CD4-positive, alpha-beta T cell (primary cell): ENCODE results near the gene RPS6KA3. TPM values are rescaled to one million over a fixed set of nuclear protein-coding genes. Genes with fewer than 3 reads are reported as not detected.
A peak's percentile ranks its signal among the peaks of the same experiment; 100 is the strongest.
"Not testable (repeated sequence)": the region's sequence is repeated elsewhere in the genome, so short reads cannot be mapped to it uniquely, and the experiment has no call there.

Experiments used
- ATAC-seq: fragments of 200-7000 bp; cut with Tn5 transposase; one replicate; pipeline ENCODE4 v1.10.0; 2022; ENCODE audit warnings: mild to moderate bottlenecking; ENCODE audit not compliant: poor library complexity
- CTCF ChIA-PET: fragments of 350-600 bp; sonication (Branson Sonifier 250); formaldehyde crosslinking; loops from one replicate; lab custom pipeline; 2021; ENCODE audit warnings: antibody characterized with exemption, inconsistent platforms; lab: Charles Lee
- POLR2A ChIA-PET: fragments of 350-600 bp; sonication (Branson Sonifier 250); formaldehyde crosslinking; loops from one replicate; lab custom pipeline; 2021; ENCODE audit warnings: antibody characterized with exemption, inconsistent platforms; lab: Charles Lee
- DNase-seq, 14 experiments: peaks; one replicate each; pipeline ENCODE4 v3.0.0-alpha.2; 2013 to 2020; ENCODE audit warnings: mixed read lengths in 2 of 14
- H3K27ac ChIP-seq, 2 donors: one replicate each; pipeline versions ENCODE4 v1.5.1 to v1.7.0; 2013; ENCODE audit warnings: low read length in 2 of 2, low read depth in 1 of 2, mild to moderate bottlenecking in 1 of 2
- H3K27me3 ChIP-seq, 2 experiments: 1 replicate in 1 of 2; 2 replicates in 1 of 2; pipeline versions ENCODE4 v1.6.1 to v1.7.0; 2013; ENCODE audit warnings: low read length in 2 of 2, control low read depth in 1 of 2, mild to moderate bottlenecking in 1 of 2, moderate library complexity in 1 of 2; ENCODE audit not compliant: insufficient read depth in 2 of 2, control insufficient read depth in 1 of 2
- H3K36me3 ChIP-seq: one replicate; pipeline ENCODE4 v1.6.1; 2013; ENCODE audit warnings: low read length, control low read depth; ENCODE audit not compliant: insufficient read depth
- H3K4me1 ChIP-seq: one replicate; pipeline ENCODE4 v1.6.1; 2013; ENCODE audit warnings: low read length, control low read depth; ENCODE audit not compliant: insufficient read depth
- H3K4me3 ChIP-seq: one replicate; pipeline ENCODE4 v1.5.1; 2013; ENCODE audit warnings: mild to moderate bottlenecking, low read length, moderate library complexity
- H3K9me3 ChIP-seq, 2 experiments: 1 replicate in 1 of 2; 2 replicates in 1 of 2; pipeline versions ENCODE4 v1.6.1 to v1.7.0; 2013; ENCODE audit warnings: low read length in 2 of 2, mild to moderate bottlenecking in 2 of 2, control low read depth in 1 of 2, moderate library complexity in 1 of 2; ENCODE audit not compliant: control insufficient read depth in 1 of 2, insufficient read depth in 1 of 2
- H3K27ac Mint-ChIP-seq: one replicate; pipeline ENCODE4 v1.8.0; 2020; ENCODE audit warnings: mixed read lengths
- H3K27me3 Mint-ChIP-seq: one replicate; pipeline ENCODE4 v1.8.0; 2021; ENCODE audit warnings: mixed read lengths
- H3K36me3 Mint-ChIP-seq: one replicate; pipeline ENCODE4 v1.8.0; 2021; ENCODE audit warnings: low read depth, mixed read lengths
- H3K4me1 Mint-ChIP-seq: one replicate; pipeline ENCODE4 v1.8.0; 2021; ENCODE audit warnings: low read depth, mixed read lengths
- H3K4me3 Mint-ChIP-seq: one replicate; pipeline ENCODE4 v1.8.0; 2020; ENCODE audit warnings: mild to moderate bottlenecking, mixed read lengths
- H3K9me3 Mint-ChIP-seq: one replicate; pipeline ENCODE4 v1.8.0; 2020; ENCODE audit warnings: mixed read lengths
- intact Hi-C, 2 experiments: fragments of 100-400 bp; cut with DNase I in 1 of 2; cut with micrococcal nuclease in 1 of 2; formaldehyde crosslinking; loops; one replicate each; pipeline versions ENCODE4 v1.15.1 to v1.9.0; 2023 to 2025; cut with DNase I, micrococcal nuclease
- total RNA-seq, 174 experiments: library from RNA in 2 of 174; stranded (reverse) in 2 of 174; gene quantifications; one replicate each; pipeline ENCODE4 v1.2.3 and lab custom pipeline; 2021 to 2026
- TF ChIP-seq, protein P1 (sequence below): fragments of 200-600 bp; IDR thresholded peaks from one replicate; pipeline ENCODE4 v1.8.0; 2022; ENCODE audit warnings: antibody characterized with exemption, mild to moderate bottlenecking

Gene RPS6KA3
- total RNA-seq, 2 experiments from 2014 or later, result 39.6 to 39.7 TPM

DNA sequence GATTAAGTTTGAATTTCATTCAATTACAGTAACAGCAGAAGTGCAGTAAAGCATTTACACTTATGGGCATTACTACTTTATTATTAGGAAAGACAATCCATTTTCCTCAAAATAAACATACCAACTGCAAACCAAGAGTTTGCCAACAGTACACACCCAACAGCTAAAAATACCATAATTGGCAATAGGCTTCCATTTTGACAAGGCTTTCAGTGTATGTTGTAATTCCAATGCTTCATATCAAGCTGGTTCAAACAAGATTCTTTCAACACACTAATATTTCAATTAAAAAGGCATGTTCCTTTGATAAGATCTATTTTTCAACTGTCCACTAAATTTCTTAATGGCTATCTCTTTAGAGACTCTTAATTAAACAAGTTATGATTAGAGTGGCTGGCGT, 137.2 kb downstream of the RPS6KA3 start:
- no peak for ATAC-seq
- peaks cover 4% of the 10 kb centered on the region for H3K4me1 Mint-ChIP-seq
- Histone ChIP-seq H3K4me3 (no peak overlapping the region), H3K27ac (no peak overlapping the region), H3K36me3 (peaks cover 50% of the 10 kb centered on the region), H3K27me3 (no peaks in the 10 kb centered on the region), H3K4me1 (no peaks in the 10 kb centered on the region), H3K9me3 (no peaks in the 10 kb centered on the region)
- DNase-seq, result no peak
- intact Hi-C loops, result loop anchor here (5.0 to 10.0 kb wide), 3 partner anchors 225 to 585 kb away; no protein-coding TSS in a partner anchor
- no peak overlapping the region for H3K27ac Mint-ChIP-seq
- H3K27me3 Mint-ChIP-seq, result no peaks in the 10 kb centered on the region
- H3K9me3 Mint-ChIP-seq, result no peaks in the 10 kb centered on the region
- H3K36me3 Mint-ChIP-seq, result peaks cover 59% of the 10 kb centered on the region
- TF ChIP-seq, protein P1, sequence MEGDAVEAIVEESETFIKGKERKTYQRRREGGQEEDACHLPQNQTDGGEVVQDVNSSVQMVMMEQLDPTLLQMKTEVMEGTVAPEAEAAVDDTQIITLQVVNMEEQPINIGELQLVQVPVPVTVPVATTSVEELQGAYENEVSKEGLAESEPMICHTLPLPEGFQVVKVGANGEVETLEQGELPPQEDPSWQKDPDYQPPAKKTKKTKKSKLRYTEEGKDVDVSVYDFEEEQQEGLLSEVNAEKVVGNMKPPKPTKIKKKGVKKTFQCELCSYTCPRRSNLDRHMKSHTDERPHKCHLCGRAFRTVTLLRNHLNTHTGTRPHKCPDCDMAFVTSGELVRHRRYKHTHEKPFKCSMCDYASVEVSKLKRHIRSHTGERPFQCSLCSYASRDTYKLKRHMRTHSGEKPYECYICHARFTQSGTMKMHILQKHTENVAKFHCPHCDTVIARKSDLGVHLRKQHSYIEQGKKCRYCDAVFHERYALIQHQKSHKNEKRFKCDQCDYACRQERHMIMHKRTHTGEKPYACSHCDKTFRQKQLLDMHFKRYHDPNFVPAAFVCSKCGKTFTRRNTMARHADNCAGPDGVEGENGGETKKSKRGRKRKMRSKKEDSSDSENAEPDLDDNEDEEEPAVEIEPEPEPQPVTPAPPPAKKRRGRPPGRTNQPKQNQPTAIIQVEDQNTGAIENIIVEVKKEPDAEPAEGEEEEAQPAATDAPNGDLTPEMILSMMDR, result no peak
- POLR2A ChIA-PET, result no interaction called here
- CTCF ChIA-PET, result no interaction called here
- no peak overlapping the region for H3K4me3 Mint-ChIP-seq

DNA sequence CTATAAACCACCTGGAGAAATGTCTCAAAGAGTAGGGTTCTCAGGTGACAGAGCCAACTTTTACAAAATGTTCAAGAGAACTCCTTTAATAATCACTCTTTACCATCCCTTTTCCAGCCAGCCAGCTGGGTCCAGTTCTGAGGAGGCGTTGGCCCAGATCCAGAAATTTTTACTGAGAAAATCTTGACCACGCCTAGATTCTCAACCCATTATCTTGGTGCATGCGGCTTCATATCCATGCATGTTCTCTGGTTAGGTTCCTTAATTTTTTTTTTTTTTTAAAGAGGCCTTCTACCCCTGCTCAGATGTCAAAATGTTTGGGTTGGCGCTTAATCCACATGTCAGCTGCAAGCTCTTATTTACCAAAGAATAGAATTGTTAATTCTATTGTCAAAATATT, 138.0 kb downstream of the RPS6KA3 start:
- CTCF ChIA-PET, result no interaction called here
- no peaks in the 10 kb centered on the region for H3K9me3 Mint-ChIP-seq

DNA sequence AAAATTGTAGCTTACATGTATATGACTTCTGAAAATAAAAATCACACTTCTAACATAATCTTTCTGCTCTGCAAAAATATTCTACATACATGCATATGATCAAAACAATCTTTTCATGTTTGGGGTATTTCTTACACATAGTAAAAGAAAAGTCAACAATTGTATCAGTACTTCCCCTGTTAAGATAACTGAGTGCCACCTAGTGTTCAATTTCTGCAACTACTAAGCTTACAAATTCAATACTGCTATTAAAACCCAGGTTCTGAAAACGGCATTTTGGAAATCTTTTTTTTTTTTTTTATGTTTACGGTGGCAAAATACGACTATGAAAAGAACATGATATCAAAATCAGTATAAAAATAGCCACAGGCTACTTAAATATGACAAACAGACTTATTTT, 139.3 kb downstream of the RPS6KA3 start:
- H3K27me3 ChIP-seq, H3K27ac ChIP-seq, H3K27me3 Mint-ChIP-seq, POLR2A ChIA-PET, H3K4me3 ChIP-seq, H3K4me3 Mint-ChIP-seq, CTCF ChIA-PET, H3K27ac Mint-ChIP-seq, H3K4me1 Mint-ChIP-seq, H3K9me3 ChIP-seq, H3K9me3 Mint-ChIP-seq, DNase-seq, H3K4me1 ChIP-seq: not testable (repeated sequence)
- ATAC-seq, result peak; percentile 77
- intact Hi-C loops, result loop anchor here (5.0 to 10.0 kb wide), 3 partner anchors 223 to 583 kb away; no protein-coding TSS in a partner anchor
- H3K36me3 Mint-ChIP-seq, result peaks cover 43% of the 10 kb centered on the region
- H3K36me3 ChIP-seq, result peaks cover 32% of the 10 kb centered on the region

More for the DNA sequence above, 138.0 kb downstream of the RPS6KA3 start:
- Mint-ChIP-seq H3K4me3 (no peak overlapping the region), H3K27me3 (no peaks in the 10 kb centered on the region), H3K27ac (no peak overlapping the region), H3K36me3 (peaks cover 55% of the 10 kb centered on the region), H3K4me1 (peaks cover 4% of the 10 kb centered on the region)
- Histone ChIP-seq H3K9me3 (no peaks in the 10 kb centered on the region), H3K4me3 (no peak overlapping the region), H3K4me1 (no peaks in the 10 kb centered on the region), H3K27me3 (no peaks in the 10 kb centered on the region), H3K27ac (no peak overlapping the region), H3K36me3 (peaks cover 45% of the 10 kb centered on the region)
- ATAC-seq (no peak), DNase-seq (no peak)
- intact Hi-C loops, result loop anchor here (5.0 to 10.0 kb wide), 3 partner anchors 224 to 584 kb away; no protein-coding TSS in a partner anchor
- TF ChIP-seq, protein P1, result no peak
- POLR2A ChIA-PET, result no interaction called here

DNA sequence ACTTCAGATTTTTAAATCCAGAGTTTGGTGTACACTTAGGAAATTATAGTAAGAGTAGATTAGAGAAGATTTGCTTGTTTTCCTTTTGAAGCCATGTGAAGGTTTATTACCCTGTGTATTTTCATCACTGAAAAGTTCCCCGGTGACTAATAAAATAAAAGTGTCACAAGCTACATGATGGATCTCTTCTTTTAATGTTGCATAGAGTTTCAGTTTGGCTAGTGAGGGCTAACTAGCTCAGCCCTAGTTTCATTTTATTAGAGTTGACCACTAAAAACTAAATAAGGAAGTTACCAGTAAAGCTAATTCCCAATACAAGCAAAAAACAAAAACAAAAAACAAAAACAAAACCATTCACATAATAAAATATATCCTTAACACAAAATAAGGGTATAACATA, 139.9 kb downstream of the RPS6KA3 start:
- H3K4me1 Mint-ChIP-seq, H3K27me3 ChIP-seq, DNase-seq, POLR2A ChIA-PET, ATAC-seq, H3K9me3 ChIP-seq, H3K27ac Mint-ChIP-seq, CTCF ChIA-PET, H3K4me1 ChIP-seq, H3K4me3 Mint-ChIP-seq, H3K27me3 Mint-ChIP-seq, H3K4me3 ChIP-seq, H3K27ac ChIP-seq, H3K9me3 Mint-ChIP-seq: not testable (repeated sequence)
- intact Hi-C loops, result loop anchor here (5.0 to 10.0 kb wide), 3 partner anchors 222 to 582 kb away; no protein-coding TSS in a partner anchor
- H3K36me3 ChIP-seq, result peaks cover 28% of the 10 kb centered on the region
- peaks cover 37% of the 10 kb centered on the region for H3K36me3 Mint-ChIP-seq
